Measurements from ENCODE around the gene TPD52L1. TPM values are rescaled to one million over a fixed set of nuclear protein-coding genes. Genes with fewer than 3 reads are reported as not detected.
A peak's percentile ranks its signal among the peaks of the same experiment; 100 is the strongest.

TPD52L1 gene
- total and polyA plus RNA-seq, 2 of the 13 experiments (the other 11 are each of a cell fraction or from before 2014, with no cell fraction given): 0.49 to 0.53 TPM

- peak; percentile 83 for TF ChIP-seq SMC3 (IDR thresholded peaks at IDR 0.05; ENCODE audit: low read length)
- TF ChIP-seq HMGXB4 (CRISPR knock-in tag; IDR thresholded peaks at IDR 0.05; ENCODE audit: borderline replicate concordance in 1 of 2, low read depth in 1 of 2): 0 out of 4 replicates have a peak, but pooled peaks of 1 of the 2 experiments have one; percentile 34
Measured at GRCh38 chr6:125310994-125311649, 157.5 kb downstream of the TPD52L1 start (continued).

- Histone ChIP-seq H4K20me1 (ENCODE audit: insufficient read depth, low read length) (no peaks in the 10 kb centered on the region), H3K36me3 (replicated peaks in 1 of 2; ENCODE audit: control insufficient read depth in 1 of 2, insufficient read depth in 2 of 2, low read length in 2 of 2) (no peaks in the 10 kb centered on the region), H3K9ac (ENCODE audit: insufficient read depth, low read depth, low read length) (no peak overlapping the region), H3K4me3 (replicated peaks in 1 of 3; ENCODE audit: insufficient read depth in 1 of 3, low read depth in 2 of 3, low read length in 3 of 3) (no peak overlapping the region), H2AFZ (ENCODE audit: low read length) (no peak overlapping the region), H3K4me1 (ENCODE audit: insufficient read depth, low read length) (peaks cover 13% of the 10 kb centered on the region), H3K4me2 (ENCODE audit: low read depth, low read length) (no peak overlapping the region), H3K27ac (ENCODE audit: extremely low read length, insufficient read depth, low read length) (no peak overlapping the region), H3K79me2 (ENCODE audit: insufficient read depth, low read length) (no peaks in the 10 kb centered on the region), H3K9me3 (ENCODE audit: low read length) (no peaks in the 10 kb centered on the region), H3K27me3 (ENCODE audit: control insufficient read depth in 1 of 2, insufficient read depth in 2 of 2, low read length in 2 of 2) (peaks cover 0 to 16% of the 10 kb centered on the region in 2 experiments; a peak in 1 of 5 replicates)
- intact Hi-C loops (cut with micrococcal nuclease; ENCODE audit: unreplicated experiment) (loop anchor here (5.0 kb wide), 2 partner anchors 440 to 1810 kb away; no protein-coding TSS in a partner anchor), in situ Hi-C loops (cut with HindIII; ENCODE audit: extremely low pct_ligation_motif_present, low pct_unique_long_range_greater_than_20kb) (loop anchor here (5.0 to 25.0 kb wide), 2 partner anchors 440 to 1800 kb away; partner anchors contain the start of gene RSPO3)
- FAIRE-seq: no peak
- no TSS peak for BruUV-seq (replicated peaks)
- ChIA-PET POLR2A (no interaction called here), CTCF (ENCODE audit: low intra/inter-chr PET ratio, low total read pairs) (interaction anchor here (1.0 to 4.9 kb wide), 2 partner anchors 441 to 456 kb away, joined by 3 to 57 read pairs; no protein-coding TSS in a partner anchor)
- no peak for ATAC-seq
- no peak for TF ChIP-seq NAIF1 (CRISPR knock-in tag; IDR thresholded peaks at IDR 0.05; ENCODE audit: borderline replicate concordance)
- no peak for TF ChIP-seq ZEB1 (IDR thresholded peaks at IDR 0.05; ENCODE audit: insufficient replicate concordance, low read depth)
- TF ChIP-seq ZNF24 (IDR thresholded peaks at IDR 0.05): no peak
- no peak for TF ChIP-seq ZNF772 (CRISPR knock-in tag; IDR thresholded peaks at IDR 0.05)
- TF ChIP-seq SNAI1 (CRISPR knock-in tag; IDR thresholded peaks at IDR 0.05; ENCODE audit: borderline replicate concordance): no peak
- no peak for TF ChIP-seq ZNF605 (CRISPR knock-in tag; IDR thresholded peaks at IDR 0.05)
- no peak for TF ChIP-seq SNRNP70 (IDR thresholded peaks at IDR 0.05; ENCODE audit: low read depth, low read length)
- no peak for TF ChIP-seq MXD1 (CRISPR knock-in tag; IDR thresholded peaks at IDR 0.05)
- no peak for TF ChIP-seq FOXK1 (CRISPR knock-in tag; IDR thresholded peaks at IDR 0.05; ENCODE audit: borderline replicate concordance, low read depth)
- no peak for TF ChIP-seq MAZ (IDR thresholded peaks at IDR 0.05; ENCODE audit: borderline replicate concordance, low read depth, low read length)
- TF ChIP-seq MAZ (CRISPR knock-in tag; IDR thresholded peaks at IDR 0.05; ENCODE audit: low read depth): no peak
- TF ChIP-seq ZNF577 (CRISPR knock-in tag; IDR thresholded peaks at IDR 0.05; ENCODE audit: borderline replicate concordance, low read depth): no peak
- no peak for TF ChIP-seq DNMT3B (CRISPR knock-in tag; conservative IDR thresholded peaks at IDR 0.05)
- no peak for TF ChIP-seq THRA (CRISPR knock-in tag; IDR thresholded peaks at IDR 0.05; ENCODE audit: borderline replicate concordance)
- no peak for DNase-seq (ENCODE audit: low spot score)
- WGBS (ENCODE audit: low lambda C conversion rate): 3% methylated on average over 2 of the region's 2 CpGs
Measured at GRCh38 chr6:125312478-125312877, 158.9 kb downstream of the TPD52L1 start.
